GM12878 (cell line): Measurements from ENCODE around the gene SRRM3. TPM values are rescaled to one million over a fixed set of nuclear protein-coding genes. Genes with fewer than 3 reads are reported as not detected.

Source experiments
- ATAC-seq: fragments of 200-7000 bp; cut with Tn5 transposase; 3 replicates; pipeline ENCODE4 v1.9.1; 2020; ENCODE audit warnings: mild to moderate bottlenecking, moderate library complexity
- BruUV-seq: library from RNA; stranded (reverse); fragments of 400-500 nt; replicated peaks from 2 replicates; lab custom pipeline; 2021; lab: Mats Ljungman, UMichigan
- CTCF ChIA-PET: fragments of 300-600 bp; sonication (Branson Sonifier 250); formaldehyde crosslinking; extraction: SDS; loops from one replicate; lab custom pipeline; 2021; ENCODE audit warnings: inconsistent platforms; lab: Yijun Ruan, JAX
- POLR2A ChIA-PET: fragments of 350-600 bp; formaldehyde crosslinking; extraction: SDS; loops from one replicate; lab custom pipeline; 2021; ENCODE audit warnings: inconsistent platforms; lab: Charles Lee
- RAD21 ChIA-PET: fragments of 300-600 bp; sonication (Branson Sonifier 250); formaldehyde crosslinking; loops from one replicate; lab custom pipeline; 2023; ENCODE audit warnings: antibody characterized with exemption; ENCODE audit not compliant: unreplicated experiment; lab: Charles Lee
- SMC1A ChIA-PET: fragments of 300-600 bp; sonication (Branson Sonifier 250); formaldehyde crosslinking; loops from one replicate; lab custom pipeline; 2023; ENCODE audit not compliant: unreplicated experiment, uncharacterized antibody; lab: Charles Lee
- DNase-seq: peaks from one replicate; pipeline ENCODE4 v3.0.0-alpha.2; 2011; ENCODE audit warnings: low read depth, low spot score
- FAIRE-seq: peaks from 3 replicates; lab custom pipeline; 2011; peaks lifted over from hg19 to GRCh38; lab: Jason Lieb, UNC
- H2AFZ ChIP-seq: 2 replicates; pipeline ENCODE4 v1.6.0; 2011; ENCODE audit warnings: low read depth, low read length, control low read depth; ENCODE audit not compliant: control insufficient read depth
- H3K27ac ChIP-seq: 2 replicates; pipeline ENCODE4 v1.5.1; 2011; ENCODE audit warnings: control low read depth; ENCODE audit not compliant: control insufficient read depth, insufficient read depth
- H3K27me3 ChIP-seq, 2 experiments: replicated peaks in 1 of 2; 2 replicates each; pipeline versions ENCODE4 v1.6.0 to v1.6.1; 2011; ENCODE audit warnings: low read length in 1 of 2; ENCODE audit not compliant: control insufficient read depth in 2 of 2, insufficient read depth in 2 of 2
- H3K36me3 ChIP-seq, 2 experiments: 2 replicates each; pipeline ENCODE4 v1.5.1; 2011; ENCODE audit warnings: low read length in 1 of 2; ENCODE audit not compliant: control insufficient read depth in 2 of 2, insufficient read depth in 2 of 2
- H3K4me1 ChIP-seq: 2 replicates; pipeline ENCODE4 v1.6.1; 2011; ENCODE audit warnings: mild to moderate bottlenecking, low read length, moderate library complexity, mixed read lengths; ENCODE audit not compliant: control insufficient read depth, insufficient read depth
- H3K4me2 ChIP-seq: 2 replicates; pipeline ENCODE4 v1.6.0; 2011; ENCODE audit warnings: control low read depth; ENCODE audit not compliant: control insufficient read depth, insufficient read depth
- H3K4me3 ChIP-seq: fragments of 200-600 bp; sonication (generic); 2 replicates; pipeline ENCODE4 v1.5.1; 2016
- H3K79me2 ChIP-seq: 2 replicates; pipeline ENCODE4 v1.6.0; 2011; ENCODE audit warnings: low read length; ENCODE audit not compliant: control insufficient read depth, insufficient read depth
- H3K9ac ChIP-seq: 2 replicates; pipeline ENCODE4 v1.8.0; 2011; ENCODE audit warnings: low read length, control low read depth, mixed read lengths; ENCODE audit not compliant: control insufficient read depth, insufficient read depth
- H3K9me3 ChIP-seq: replicated peaks from 3 replicates; pipeline ENCODE4 v1.5.1; 2011; ENCODE audit warnings: mild to moderate bottlenecking, low read length; ENCODE audit not compliant: control insufficient read depth, insufficient read depth
- H4K20me1 ChIP-seq: 2 replicates; pipeline ENCODE4 v1.6.0; 2011; ENCODE audit not compliant: control insufficient read depth, insufficient read depth
- BMI1 ChIP-seq: fragments of 450-650 bp; IDR thresholded peaks from 2 replicates; pipeline ENCODE4 v1.6.1; 2016; ENCODE audit warnings: mild to moderate bottlenecking, moderate library complexity, borderline replicate concordance
- CEBPB ChIP-seq, 2 experiments: fragments of 150-350 bp in 1 of 2; IDR thresholded peaks; 2 replicates each; pipeline ENCODE4 v1.6.1; 2012 to 2014; ENCODE audit warnings: low read depth in 2 of 2, low read length in 2 of 2, borderline replicate concordance in 1 of 2, inconsistent platforms in 1 of 2
- CHD1 ChIP-seq: IDR thresholded peaks from 2 replicates; pipeline ENCODE4 v1.6.1; 2012; ENCODE audit warnings: low read depth, low read length, improper control_type of control experiment
- CREM ChIP-seq: IDR thresholded peaks from 2 replicates; pipeline ENCODE4 v1.6.1; 2014; ENCODE audit warnings: antibody characterized with exemption, low read depth
- E2F8 ChIP-seq: fragments of 450-650 bp; IDR thresholded peaks from 2 replicates; pipeline ENCODE4 v1.6.1; 2018; ENCODE audit warnings: mild to moderate bottlenecking, low read depth, moderate library complexity; ENCODE audit not compliant: partially characterized antibody
- FOS ChIP-seq: IDR thresholded peaks from 3 replicates; pipeline ENCODE4 v1.6.1; 2011; ENCODE audit warnings: borderline replicate concordance; ENCODE audit not compliant: insufficient read length; ENCODE audit errors: extremely low read depth
- GATAD2B ChIP-seq: fragments of 450-650 bp; conservative IDR thresholded peaks from 2 replicates; pipeline ENCODE4 v1.6.1; 2017; ENCODE audit warnings: low read depth, mild to moderate bottlenecking, moderate library complexity
- HCFC1 ChIP-seq: fragments of 150-350 bp; IDR thresholded peaks from 2 replicates; pipeline ENCODE4 v1.6.1; 2014; ENCODE audit warnings: low read length
- HDGF ChIP-seq: fragments of 450-650 bp; IDR thresholded peaks from 2 replicates; pipeline ENCODE4 v1.6.1; 2016; ENCODE audit warnings: antibody characterized with exemption
- IKZF2 ChIP-seq, 2 experiments: fragments of 450-650 bp; IDR thresholded peaks; 2 replicates each; pipeline ENCODE4 v1.6.1; 2017; ENCODE audit warnings: mild to moderate bottlenecking in 2 of 2, moderate library complexity in 2 of 2
- MEF2B ChIP-seq: fragments of 450-650 bp; IDR thresholded peaks from 2 replicates; pipeline ENCODE4 v1.6.1; 2018; ENCODE audit warnings: mild to moderate bottlenecking, moderate library complexity; ENCODE audit not compliant: partially characterized antibody, poor library complexity, severe bottlenecking
- MTA2 ChIP-seq: fragments of 450-650 bp; IDR thresholded peaks from 2 replicates; pipeline ENCODE4 v1.6.1; 2016; ENCODE audit warnings: low read depth, mild to moderate bottlenecking, moderate library complexity
- NFYB ChIP-seq: IDR thresholded peaks from 2 replicates; pipeline ENCODE4 v1.6.1; 2011; ENCODE audit warnings: low read depth, mild to moderate bottlenecking, low read length, improper control_type of control experiment, moderate library complexity; ENCODE audit not compliant: insufficient read depth
- SMARCA5 ChIP-seq: fragments of 450-650 bp; IDR thresholded peaks from 2 replicates; pipeline ENCODE4 v1.6.1; 2017; ENCODE audit warnings: mild to moderate bottlenecking
- SP1 ChIP-seq: IDR thresholded peaks from one replicate; pipeline ENCODE4 v1.6.1; 2011; ENCODE audit warnings: low read depth, low read length
- STAT3 ChIP-seq: IDR thresholded peaks from 2 replicates; pipeline ENCODE4 v1.6.1; 2011; ENCODE audit warnings: low read depth, low read length, improper control_type of control experiment
- TAF1 ChIP-seq: IDR thresholded peaks from 2 replicates; pipeline ENCODE4 v1.6.1; 2011; ENCODE audit warnings: mild to moderate bottlenecking, low read depth, low read length, borderline replicate concordance
- TARDBP ChIP-seq: IDR thresholded peaks from 2 replicates; pipeline ENCODE4 v1.6.1; 2016; ENCODE audit warnings: borderline replicate concordance
- USF1 ChIP-seq: IDR thresholded peaks from 2 replicates; pipeline ENCODE4 v1.6.1; 2011; ENCODE audit warnings: borderline replicate concordance, low read depth, mild to moderate bottlenecking, moderate library complexity, mixed read lengths, low read length; ENCODE audit not compliant: insufficient read depth; ENCODE audit errors: extremely low read length
- WGBS: methylation state at CpG from one replicate; pipeline ENCODE4 v1.1.6; 2016; ENCODE audit warnings: low lambda C conversion rate; ENCODE audit not compliant: insufficient replicate concordance, insufficient coverage; ENCODE audit errors: missing lambda C conversion rate; 5-methylcytosine and 5-hydroxymethylcytosine counted together
- in situ Hi-C: fragments of 300-500 bp; cut with MboI; formaldehyde crosslinking; loops from 9 replicates; pipeline ENCODE4 v1.14.3; 2018; ENCODE audit warnings: mixed read lengths
- intact Hi-C: fragments of 100-400 bp; cut with micrococcal nuclease; formaldehyde crosslinking; loops from one replicate; pipeline ENCODE4 v1.14.2; 2022; ENCODE audit not compliant: unreplicated experiment
- polyA plus RNA-seq, 11 experiments: library from polyadenylated mRNA; depleted of rRNA in 4 of 11; unstranded in 6 of 11; stranded (reverse) in 5 of 11; fragments of >200 nt; fragmentation: Nextera tagmentation in 4 of 11; fragmentation: Illumina TruSeq in 1 of 11; extraction: Ambion mirVana in 4 of 11; extraction: Trizol in 1 of 11; gene quantifications; 1 replicate in 1 of 11; 2 replicates in 10 of 11; pipeline versions ENCODE4 v1.2.1 to v1.2.3, GENCODE V29; 2011 to 2016; ENCODE audit warnings: inconsistent platforms in 2 of 11, missing spikeins in 2 of 11, low read depth in 1 of 11
- total RNA-seq, 4 experiments: library from RNA; depleted of rRNA in 3 of 4; stranded (reverse); fragments of >200 nt in 3 of 4; fragmentation: Illumina TruSeq in 1 of 4; extraction: Trizol in 1 of 4; gene quantifications; 2 replicates each; pipeline versions ENCODE4 v1.2.1 to v1.2.3, GENCODE V29; 2013 to 2021

The SRRM3 gene
- total and polyA plus RNA-seq, 10 of the 15 experiments (the other 5 are each of a cell fraction or from before 2014, with no cell fraction given) = 0.03 to 0.15 (median 0.05) TPM; not detected in 6

GRCh38 chr7:76332078-76332477 is 130.4 kb downstream of the SRRM3 start (continued):
- TF ChIP-seq E2F8 (no peak), MEF2B (no peak), GATAD2B (no peak), HDGF (no peak), USF1 (no peak), IKZF2 (IDR thresholded peaks at IDR 0.05) (no peak), SMARCA5 (no peak)
- TF ChIP-seq, all 136 proteins: peak for 0

- DNase-seq = no peak
- ChIA-PET SMC1A (interaction anchor here (0.8 kb wide), 1 partner anchor 25 kb away, joined by 3 read pairs; the partner anchor contains the start of gene YWHAG), POLR2A (interaction anchor here (0.8 to 1.8 kb wide), 2 partner anchors 14 to 16 kb away, joined by 3 to 9 read pairs; no protein-coding TSS in a partner anchor), RAD21 (interaction anchor here (1.6 kb wide), 1 partner anchor 155 kb away, joined by 3 read pairs; no protein-coding TSS in a partner anchor), CTCF (interaction anchor here (1.4 kb wide), 1 partner anchor 9 kb away, joined by 4 read pairs; no protein-coding TSS in a partner anchor)
- WGBS = 95% methylated on average over 14 of the region's 14 CpGs
- peaks cover 59% of the 10 kb centered on the region for H3K79me2 ChIP-seq
- no peak overlapping the region for H3K4me3 ChIP-seq
- peaks cover 16 to 23% of the 10 kb centered on the region in 2 experiments for H3K36me3 ChIP-seq
- peaks cover 9% of the 10 kb centered on the region for H4K20me1 ChIP-seq
- in situ Hi-C loops = no loop called here
- no peaks in the 10 kb centered on the region for H3K9me3 ChIP-seq
- ATAC-seq = no peak
- no peak overlapping the region for H3K4me2 ChIP-seq
- intact Hi-C loops = no loop called here
- H3K27ac ChIP-seq = no peak overlapping the region
- FAIRE-seq = no peak
- BruUV-seq = no TSS peak
- H3K9ac ChIP-seq = no peak overlapping the region
- H2AFZ ChIP-seq = no peak overlapping the region
- no peaks in the 10 kb centered on the region for H3K27me3 ChIP-seq
- H3K4me1 ChIP-seq = no peaks in the 10 kb centered on the region
- TF ChIP-seq TAF1 (no peak), TARDBP (no peak), MTA2 (no peak), SP1 (no peak), GATAD2B (no peak), FOS (no peak), CREM (no peak), NFYB (no peak), CHD1 (no peak), BMI1 (no peak), CEBPB (IDR thresholded peaks at IDR 0.05; ENCODE audit: borderline replicate concordance in 1 of 2, low read depth in 2 of 2, low read length in 2 of 2) (no peak), HCFC1 (no peak), STAT3 (no peak)
These were observed 131.9 kb downstream of the SRRM3 start for GRCh38 chr7:76333511-76334101.
